Mammary epithelial cell (primary cell): ENCODE measurements around the gene TDP2.

ENCODE experiments used
- CTCF ChIP-seq, 2 donors: IDR thresholded peaks in 1 of 2; conservative IDR thresholded peaks in 1 of 2; 2 replicates each; pipeline ENCODE4 v1.5.1; 2011 to 2012; ENCODE audit warnings: inconsistent platforms in 2 of 2, low read length in 2 of 2, mild to moderate bottlenecking in 2 of 2, control low read depth in 1 of 2, low read depth in 1 of 2; ENCODE audit not compliant: insufficient read depth in 1 of 2; ENCODE audit errors: extremely low read depth in 1 of 2
- EZH2 ChIP-seq: IDR thresholded peaks from 2 replicates; pipeline ENCODE4 v1.6.1; 2012; ENCODE audit warnings: low read length, inconsistent platforms, borderline replicate concordance

DNA sequence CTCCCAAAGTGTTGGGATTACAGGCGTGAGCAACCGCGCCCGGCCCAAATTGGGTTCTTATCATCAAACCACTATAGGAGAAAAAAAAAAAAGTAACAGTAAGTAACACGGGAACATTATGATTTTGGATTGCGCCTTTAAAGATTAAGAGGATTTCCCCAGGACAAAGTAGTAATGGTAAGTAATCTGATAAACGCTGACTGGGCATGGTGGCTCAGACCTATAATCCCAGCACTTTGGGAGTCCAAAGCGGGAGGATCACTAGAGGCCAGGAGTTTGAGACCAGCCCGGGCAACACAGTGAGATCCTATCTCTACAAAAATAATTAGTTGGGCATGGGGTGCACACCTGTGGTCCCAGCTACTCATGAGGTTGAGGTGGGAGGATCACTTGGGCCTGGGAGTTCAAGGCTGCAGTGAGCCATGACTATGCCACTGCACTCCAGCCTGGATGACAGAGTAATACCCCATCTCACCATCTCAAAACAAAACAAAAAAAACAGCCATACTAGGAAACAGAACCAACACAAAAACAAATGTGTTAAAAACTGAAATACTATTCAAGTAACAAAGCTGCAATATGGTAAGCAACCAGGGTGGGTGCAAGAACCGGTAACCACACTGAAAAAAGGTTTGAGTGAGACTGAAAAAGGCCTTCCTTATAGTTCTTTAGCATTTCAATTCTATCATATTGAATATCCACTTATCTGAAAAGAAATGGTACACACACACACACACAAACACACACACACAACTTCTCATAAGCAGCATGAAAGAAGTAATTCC lies 44.0 kb upstream of the TDP2 start:
- no peak for TF ChIP-seq CTCF (conservative IDR thresholded peaks at IDR 0.05 in 1 of 2, IDR thresholded peaks at IDR 0.05 in 1 of 2; ENCODE audit: extremely low read depth in 1 of 2, insufficient read depth in 1 of 2, low read depth in 1 of 2, low read length in 2 of 2)
- TF ChIP-seq EZH2: no peak
